AG09319 (cell line): ENCODE measurements around the gene UGT1A7.

Experiments used
- DNase-seq: peaks from one replicate; pipeline ENCODE4 v3.0.0-alpha.2; 2010; ENCODE audit warnings: low read depth; ENCODE audit errors: extremely low read depth
- CTCF ChIP-seq: IDR thresholded peaks from 2 replicates; pipeline ENCODE4 v1.5.1; 2011; ENCODE audit warnings: low read depth, mild to moderate bottlenecking, inconsistent platforms, low read length, moderate library complexity

UGT1A7 gene

GRCh38 chr2:233768076-233768475 is 86.4 kb downstream of the UGT1A7 start:
- DNase-seq, result no peak
- no peak for TF ChIP-seq CTCF

GRCh38 chr2:233769260-233769659 is 87.6 kb downstream of the UGT1A7 start:
- no peak for TF ChIP-seq CTCF
- DNase-seq, result no peak

GRCh38 chr2:233772153-233772552 is 90.5 kb downstream of the UGT1A7 start:
- no peak for DNase-seq
- no peak for TF ChIP-seq CTCF

GRCh38 chr2:233772583-233772982 is 90.9 kb downstream of the UGT1A7 start:
- TF ChIP-seq CTCF, result no peak
- DNase-seq, result no peak

- no peak for DNase-seq
- TF ChIP-seq CTCF, result no peak
These were observed 92.2 kb downstream of the UGT1A7 start for GRCh38 chr2:233773854-233774253.

GRCh38 chr2:233775414-233775813 is 93.7 kb downstream of the UGT1A7 start:
- TF ChIP-seq CTCF, result no peak

GRCh38 chr2:233778030-233778429 is 96.3 kb downstream of the UGT1A7 start, which contains the start of gene MROH2A:
Gene MROH2A, plus strand, starts transcription at chr2:233778330. Its CDS starts 1,029 bp downstream, at chr2:233779359.
- no peak for TF ChIP-seq CTCF
- DNase-seq, result no peak

More at GRCh38 chr2:233775414-233775813, 93.7 kb downstream of the UGT1A7 start:
- no peak for DNase-seq
